GM18951 (cell line): ENCODE measurements around the gene TCEAL6.

Source experiments
- POLR2A ChIP-seq: IDR thresholded peaks from 4 replicates; pipeline ENCODE4 v1.6.1; 2011; ENCODE audit warnings: mild to moderate bottlenecking; ENCODE audit not compliant: insufficient read length, insufficient read depth; ENCODE audit errors: extremely low read depth
- in situ Hi-C: fragments of 300-500 bp; cut with MboI; formaldehyde crosslinking; loops from one replicate; pipeline ENCODE4 v1.12.0; 2022; ENCODE audit warnings: low sequenced_read_pairs, mixed read lengths, inconsistent platforms; ENCODE audit not compliant: unreplicated experiment

Gene TCEAL6

DNA sequence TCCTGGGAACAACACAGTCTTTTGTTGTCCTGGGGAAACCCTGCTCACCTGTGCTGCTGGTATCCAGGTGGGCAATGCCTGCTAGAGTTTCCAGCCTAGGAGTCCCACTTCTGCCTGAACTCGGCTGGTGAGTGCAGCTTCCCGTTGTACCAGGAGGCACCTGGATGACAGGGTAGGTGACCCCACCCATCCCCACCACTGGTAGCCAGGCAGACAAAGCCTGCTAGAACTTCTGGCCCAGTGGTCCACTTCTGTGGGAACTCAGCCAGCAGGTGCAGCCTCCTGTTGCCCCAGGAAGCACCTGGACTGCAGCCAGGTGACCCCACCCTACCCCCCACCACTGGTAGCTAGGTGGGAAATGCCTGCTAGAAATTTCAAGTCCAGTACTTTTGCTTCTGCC lies 26.5 kb downstream of the TCEAL6 start:
- in situ Hi-C loops: no loop called here
- no peak for TF ChIP-seq POLR2A

- in situ Hi-C loops: no loop called here
- TF ChIP-seq POLR2A: no peak
These were observed 28.9 kb downstream of the TCEAL6 start for GRCh38 chrX:102113367-102113766.
